BE2C (cell line): ENCODE measurements around the gene COL26A1.

Experiments
- DNase-seq: peaks from one replicate; pipeline ENCODE4 v3.0.0-alpha.2; 2020
- H3K27me3 ChIP-seq: fragments of 250-450 bp; sonication (Bioruptor Pico); 2 replicates; pipeline ENCODE4 v1.5.1; 2020; ENCODE audit warnings: mild to moderate bottlenecking
- H3K36me3 ChIP-seq: fragments of 250-450 bp; sonication (Bioruptor Pico); 2 replicates; pipeline ENCODE4 v1.5.1; 2020; ENCODE audit warnings: mild to moderate bottlenecking
- H3K4me1 ChIP-seq: fragments of 250-450 bp; sonication (Bioruptor Pico); 2 replicates; pipeline ENCODE4 v1.5.1; 2020
- H3K4me3 ChIP-seq: 2 replicates; pipeline ENCODE4 v1.5.1; 2011; ENCODE audit warnings: low read depth, low read length
- H3K9me3 ChIP-seq: fragments of 250-450 bp; sonication (Bioruptor Pico); 2 replicates; pipeline ENCODE4 v1.5.1; 2020
- TF ChIP-seq, protein P1 (sequence below): IDR thresholded peaks from 2 replicates; pipeline ENCODE4 v1.5.1; 2012; ENCODE audit warnings: mild to moderate bottlenecking, low read depth, low read length

The COL26A1 gene

DNA sequence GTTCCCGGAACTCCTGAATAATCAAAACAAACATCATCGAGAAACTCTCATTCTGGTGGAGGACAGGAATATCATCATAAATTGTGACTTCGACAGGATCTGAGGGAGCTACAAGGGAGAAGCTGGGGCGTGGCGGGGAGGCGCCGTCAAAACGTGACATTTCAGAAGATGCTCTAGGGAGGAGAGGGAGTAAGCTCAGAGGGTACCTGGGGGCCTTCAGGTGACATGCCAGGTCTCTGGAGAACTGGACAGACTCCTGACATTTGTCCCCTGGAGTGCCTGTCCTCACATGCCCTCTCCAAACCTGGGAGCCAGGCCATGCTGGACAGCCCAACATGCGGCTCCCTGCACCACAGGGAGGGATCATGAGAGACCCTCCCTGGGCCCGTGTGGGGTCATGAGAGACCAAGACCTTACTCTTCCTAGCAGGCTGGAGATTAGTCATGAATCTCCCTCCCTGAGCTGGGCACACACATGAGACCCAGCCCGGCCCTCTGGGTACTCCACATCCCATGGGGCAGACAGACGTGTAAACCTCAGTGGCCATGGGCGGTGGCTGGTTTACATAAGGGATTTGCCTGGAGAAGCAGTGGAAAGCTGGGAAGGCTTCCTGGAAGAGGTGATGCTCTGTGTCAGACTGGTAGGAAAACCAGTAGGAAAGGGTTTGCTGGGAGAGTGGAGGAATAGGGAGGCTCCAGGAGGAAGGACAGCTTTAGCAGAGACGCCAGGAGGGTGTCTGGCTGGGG is 185.4 kb downstream of the COL26A1 start:
- Histone ChIP-seq H3K27me3 (no peaks in the 10 kb centered on the region), H3K4me1 (no peaks in the 10 kb centered on the region), H3K9me3 (no peaks in the 10 kb centered on the region), H3K36me3 (no peaks in the 10 kb centered on the region), H3K4me3 (no peak overlapping the region)
- no peak for DNase-seq
- TF ChIP-seq, protein P1, sequence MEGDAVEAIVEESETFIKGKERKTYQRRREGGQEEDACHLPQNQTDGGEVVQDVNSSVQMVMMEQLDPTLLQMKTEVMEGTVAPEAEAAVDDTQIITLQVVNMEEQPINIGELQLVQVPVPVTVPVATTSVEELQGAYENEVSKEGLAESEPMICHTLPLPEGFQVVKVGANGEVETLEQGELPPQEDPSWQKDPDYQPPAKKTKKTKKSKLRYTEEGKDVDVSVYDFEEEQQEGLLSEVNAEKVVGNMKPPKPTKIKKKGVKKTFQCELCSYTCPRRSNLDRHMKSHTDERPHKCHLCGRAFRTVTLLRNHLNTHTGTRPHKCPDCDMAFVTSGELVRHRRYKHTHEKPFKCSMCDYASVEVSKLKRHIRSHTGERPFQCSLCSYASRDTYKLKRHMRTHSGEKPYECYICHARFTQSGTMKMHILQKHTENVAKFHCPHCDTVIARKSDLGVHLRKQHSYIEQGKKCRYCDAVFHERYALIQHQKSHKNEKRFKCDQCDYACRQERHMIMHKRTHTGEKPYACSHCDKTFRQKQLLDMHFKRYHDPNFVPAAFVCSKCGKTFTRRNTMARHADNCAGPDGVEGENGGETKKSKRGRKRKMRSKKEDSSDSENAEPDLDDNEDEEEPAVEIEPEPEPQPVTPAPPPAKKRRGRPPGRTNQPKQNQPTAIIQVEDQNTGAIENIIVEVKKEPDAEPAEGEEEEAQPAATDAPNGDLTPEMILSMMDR = no peak

DNA sequence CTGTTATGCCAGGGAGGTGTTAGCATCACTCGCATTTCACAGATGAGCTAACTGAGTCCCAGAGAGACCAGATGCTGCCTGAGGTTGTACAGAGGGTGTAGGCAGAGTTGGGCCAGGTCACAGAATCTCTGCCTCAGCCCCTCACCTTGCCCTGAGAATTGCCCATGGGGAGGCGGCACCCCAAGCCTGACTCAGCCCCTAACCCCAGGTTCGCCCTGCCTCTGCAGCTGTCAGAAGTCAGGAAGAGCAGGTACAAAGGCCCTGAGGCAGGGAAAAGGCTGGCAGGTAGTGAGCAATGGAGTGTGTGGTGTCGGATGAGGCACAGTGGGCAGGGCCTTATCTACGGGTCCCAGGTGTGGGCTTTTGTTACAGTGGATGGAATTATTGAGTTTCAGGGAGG is 187.1 kb downstream of the COL26A1 start:
- Histone ChIP-seq H3K4me1 (no peaks in the 10 kb centered on the region), H3K36me3 (no peaks in the 10 kb centered on the region), H3K27me3 (no peaks in the 10 kb centered on the region), H3K4me3 (no peak overlapping the region), H3K9me3 (no peaks in the 10 kb centered on the region)
- no peak for DNase-seq
- TF ChIP-seq, protein P1 = no peak

DNA sequence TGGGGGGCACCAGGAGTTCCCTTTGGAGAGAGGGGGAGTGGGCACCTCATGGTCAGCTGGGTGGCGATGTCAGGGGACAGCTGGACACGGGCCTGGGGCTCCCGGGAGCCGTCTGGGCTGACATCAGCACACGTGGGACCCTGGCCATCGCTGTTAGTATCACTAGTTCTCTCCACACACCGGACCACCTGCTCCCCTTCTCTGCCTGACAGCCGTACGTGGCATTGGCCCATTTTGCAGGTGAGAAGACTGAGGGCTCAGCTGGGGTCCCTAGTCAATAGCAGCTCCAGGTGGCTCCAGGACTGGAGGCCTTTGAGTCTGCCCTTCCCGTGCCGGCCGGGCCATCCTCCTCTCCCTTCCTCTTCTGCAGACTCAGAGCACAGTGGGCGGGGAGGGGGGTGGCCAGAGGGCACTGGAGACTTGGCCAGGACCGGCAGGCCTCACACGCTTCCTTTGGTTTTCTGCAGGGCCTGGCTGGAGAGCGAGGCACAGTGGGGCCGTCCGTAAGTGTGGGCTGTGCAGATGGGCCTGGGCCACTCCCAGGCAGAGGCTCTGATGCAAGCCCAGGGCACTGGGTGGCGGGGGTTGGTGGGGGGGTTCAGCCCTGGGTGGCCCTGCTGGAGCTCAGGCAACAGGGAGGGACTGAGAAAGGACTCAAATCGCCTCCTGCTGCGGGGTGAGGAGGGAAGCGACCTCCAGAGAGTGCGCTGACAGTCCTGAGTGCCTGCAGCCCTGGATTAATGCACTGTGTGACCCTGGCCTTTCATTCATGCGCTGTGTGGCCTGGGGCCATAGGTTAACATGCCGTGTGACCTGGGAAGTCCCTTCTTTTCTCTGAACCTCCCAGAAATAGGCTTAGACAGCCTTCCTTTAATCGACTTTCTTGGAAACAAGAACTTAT is 188.2 kb downstream of the COL26A1 start:
- no peaks in the 10 kb centered on the region for H3K27me3 ChIP-seq
- no peak for DNase-seq
- H3K4me1 ChIP-seq = no peaks in the 10 kb centered on the region
- no peak overlapping the region for H3K4me3 ChIP-seq
- H3K9me3 ChIP-seq = no peaks in the 10 kb centered on the region
- TF ChIP-seq, protein P1 = no peak
- no peaks in the 10 kb centered on the region for H3K36me3 ChIP-seq

DNA sequence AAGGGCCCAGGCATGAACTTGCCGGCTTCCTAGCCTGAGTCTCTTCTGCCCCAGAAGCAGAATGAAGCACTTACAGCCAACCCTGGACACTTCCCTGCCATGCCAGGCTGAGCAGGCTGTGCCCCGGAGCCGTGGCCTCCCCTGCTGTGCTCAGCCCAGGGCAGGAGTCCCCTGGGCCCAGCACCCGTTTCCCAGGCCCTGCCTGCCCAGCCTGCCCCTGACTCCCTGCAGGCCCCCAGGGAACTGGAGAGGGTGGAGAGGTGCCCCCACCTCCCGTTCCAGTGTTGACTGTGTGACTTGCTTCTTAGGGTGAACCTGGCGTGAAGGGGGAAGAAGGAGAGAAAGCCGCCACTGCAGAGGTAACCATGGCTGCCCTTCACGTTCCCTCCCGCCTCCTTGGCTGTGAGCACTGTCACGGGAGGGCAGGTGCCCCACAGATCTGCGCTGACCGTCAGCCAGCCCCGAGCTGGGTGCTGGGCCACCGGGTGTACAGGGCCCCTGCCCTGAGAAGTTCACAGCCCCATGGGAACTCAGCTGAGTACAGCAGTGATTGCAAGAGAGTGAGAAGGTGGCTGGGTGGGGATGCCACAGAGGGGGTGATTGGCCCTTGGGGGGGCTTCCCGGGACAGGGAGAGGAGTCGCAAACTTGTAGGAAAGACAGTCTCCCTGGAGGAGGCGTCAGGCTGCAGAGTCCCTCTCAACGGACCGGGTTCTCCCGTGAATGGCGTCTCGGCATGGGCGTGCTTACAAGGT is 190.5 kb downstream of the COL26A1 start:
- TF ChIP-seq, protein P1 = no peak
- DNase-seq = no peak
- Histone ChIP-seq H3K4me3 (no peak overlapping the region), H3K9me3 (no peaks in the 10 kb centered on the region), H3K36me3 (no peaks in the 10 kb centered on the region), H3K4me1 (no peaks in the 10 kb centered on the region), H3K27me3 (no peaks in the 10 kb centered on the region)

DNA sequence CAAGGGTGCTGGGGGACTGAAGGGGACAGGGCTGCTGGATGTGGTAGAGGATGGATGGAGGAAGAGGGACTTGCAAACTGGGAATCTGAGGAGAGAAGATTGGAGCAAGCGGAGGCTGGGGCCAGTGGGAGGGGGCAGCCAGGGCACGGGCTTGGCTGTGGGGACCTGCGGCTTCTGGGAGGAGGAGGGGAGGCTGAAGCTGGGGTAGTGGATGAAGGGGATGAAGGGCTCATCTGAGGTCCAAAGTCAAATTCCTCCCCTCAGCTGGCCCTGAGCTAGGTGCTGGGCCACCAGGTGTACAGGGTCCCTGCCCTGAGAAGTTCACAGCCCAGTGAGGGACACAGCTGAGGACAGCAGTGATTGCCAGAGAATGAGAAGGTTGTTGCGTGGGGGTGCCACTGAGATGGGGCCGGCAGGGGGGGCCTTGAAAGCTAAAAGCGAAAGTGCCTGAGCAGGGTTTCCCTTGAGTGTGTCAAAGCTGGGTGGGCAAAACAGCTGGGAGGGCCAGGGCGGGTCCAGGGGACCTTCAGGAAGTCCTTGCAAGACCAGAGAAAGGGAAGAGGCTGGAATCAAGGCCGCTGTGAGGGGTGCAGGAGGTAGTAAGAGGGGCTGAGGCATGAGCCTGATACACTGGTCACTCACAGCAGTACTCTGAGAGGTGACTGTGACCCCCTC is 191.2 kb downstream of the COL26A1 start:
- no peak overlapping the region for H3K4me3 ChIP-seq
- H3K27me3 ChIP-seq = no peaks in the 10 kb centered on the region
- H3K4me1 ChIP-seq = no peaks in the 10 kb centered on the region
- TF ChIP-seq, protein P1 = no peak
- no peaks in the 10 kb centered on the region for H3K9me3 ChIP-seq
- no peak for DNase-seq
- no peaks in the 10 kb centered on the region for H3K36me3 ChIP-seq
